Neural crest cell (in vitro differentiated cells): ENCODE results near the gene TEKT5. TPM values are rescaled to one million over a fixed set of nuclear protein-coding genes. Genes with fewer than 3 reads are reported as not detected.
"Not testable (repeated sequence)": the region's sequence is repeated elsewhere in the genome, so short reads cannot be mapped to it uniquely, and the experiment has no call there.

Experiments
- DNase-seq: peaks from one replicate; pipeline ENCODE4 v3.0.0; 2021; ENCODE audit warnings: low read depth, mixed read lengths, low spot score
- H3K27ac Mint-ChIP-seq: one replicate; pipeline ENCODE4 v1.8.0; 2021; ENCODE audit warnings: mild to moderate bottlenecking, mixed read lengths; ENCODE audit not compliant: unreplicated experiment
- H3K27me3 Mint-ChIP-seq: 2 replicates; pipeline ENCODE4 v1.8.0; 2021; ENCODE audit warnings: low read depth, mild to moderate bottlenecking, mixed read lengths
- H3K36me3 Mint-ChIP-seq: 2 replicates; pipeline ENCODE4 v1.8.0; 2021; ENCODE audit warnings: low read depth, mild to moderate bottlenecking, mixed read lengths
- H3K4me1 Mint-ChIP-seq: 2 replicates; pipeline ENCODE4 v1.8.0; 2021; ENCODE audit warnings: mixed read lengths
- H3K4me3 Mint-ChIP-seq: one replicate; pipeline ENCODE4 v1.8.0; 2021; ENCODE audit warnings: mild to moderate bottlenecking, mixed read lengths
- H3K9me3 Mint-ChIP-seq: 2 replicates; pipeline ENCODE4 v1.8.0; 2021; ENCODE audit warnings: mixed read lengths
- total RNA-seq: library from RNA; stranded (reverse); gene quantifications from 2 replicates; pipeline ENCODE4 v1.2.1, GENCODE V29; 2021
- TF ChIP-seq, protein P1 (sequence below): fragments of 200-600 bp; sonication (generic); conservative IDR thresholded peaks from 2 replicates; pipeline ENCODE4 v1.5.0; 2021; ENCODE audit warnings: antibody characterized with exemption, mild to moderate bottlenecking

Gene TEKT5
- total RNA-seq, 1 donor from 2014 or later: 0.68 TPM

GRCh38 chr16:10640934-10641333 is 53.8 kb downstream of the TEKT5 start:
- no peaks in the 10 kb centered on the region for H3K36me3 Mint-ChIP-seq
- H3K27me3 Mint-ChIP-seq: peaks cover 5% of the 10 kb centered on the region
- DNase-seq: no peak
- TF ChIP-seq, protein P1, sequence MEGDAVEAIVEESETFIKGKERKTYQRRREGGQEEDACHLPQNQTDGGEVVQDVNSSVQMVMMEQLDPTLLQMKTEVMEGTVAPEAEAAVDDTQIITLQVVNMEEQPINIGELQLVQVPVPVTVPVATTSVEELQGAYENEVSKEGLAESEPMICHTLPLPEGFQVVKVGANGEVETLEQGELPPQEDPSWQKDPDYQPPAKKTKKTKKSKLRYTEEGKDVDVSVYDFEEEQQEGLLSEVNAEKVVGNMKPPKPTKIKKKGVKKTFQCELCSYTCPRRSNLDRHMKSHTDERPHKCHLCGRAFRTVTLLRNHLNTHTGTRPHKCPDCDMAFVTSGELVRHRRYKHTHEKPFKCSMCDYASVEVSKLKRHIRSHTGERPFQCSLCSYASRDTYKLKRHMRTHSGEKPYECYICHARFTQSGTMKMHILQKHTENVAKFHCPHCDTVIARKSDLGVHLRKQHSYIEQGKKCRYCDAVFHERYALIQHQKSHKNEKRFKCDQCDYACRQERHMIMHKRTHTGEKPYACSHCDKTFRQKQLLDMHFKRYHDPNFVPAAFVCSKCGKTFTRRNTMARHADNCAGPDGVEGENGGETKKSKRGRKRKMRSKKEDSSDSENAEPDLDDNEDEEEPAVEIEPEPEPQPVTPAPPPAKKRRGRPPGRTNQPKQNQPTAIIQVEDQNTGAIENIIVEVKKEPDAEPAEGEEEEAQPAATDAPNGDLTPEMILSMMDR: no peak
- no peak overlapping the region for H3K4me3 Mint-ChIP-seq
- H3K27ac Mint-ChIP-seq: no peak overlapping the region
- no peaks in the 10 kb centered on the region for H3K9me3 Mint-ChIP-seq
- H3K4me1 Mint-ChIP-seq: peaks cover 12% of the 10 kb centered on the region

- H3K9me3 Mint-ChIP-seq: no peaks in the 10 kb centered on the region
- H3K27me3 Mint-ChIP-seq: peaks cover 5% of the 10 kb centered on the region
- H3K4me1 Mint-ChIP-seq: peaks cover 12% of the 10 kb centered on the region
- H3K27ac Mint-ChIP-seq: no peak overlapping the region
- H3K36me3 Mint-ChIP-seq: no peaks in the 10 kb centered on the region
- TF ChIP-seq, protein P1: no peak
- no peak for DNase-seq
- H3K4me3 Mint-ChIP-seq: no peak overlapping the region
Observed at GRCh38 chr16:10638101-10638500, 56.6 kb downstream of the TEKT5 start.

DNA sequence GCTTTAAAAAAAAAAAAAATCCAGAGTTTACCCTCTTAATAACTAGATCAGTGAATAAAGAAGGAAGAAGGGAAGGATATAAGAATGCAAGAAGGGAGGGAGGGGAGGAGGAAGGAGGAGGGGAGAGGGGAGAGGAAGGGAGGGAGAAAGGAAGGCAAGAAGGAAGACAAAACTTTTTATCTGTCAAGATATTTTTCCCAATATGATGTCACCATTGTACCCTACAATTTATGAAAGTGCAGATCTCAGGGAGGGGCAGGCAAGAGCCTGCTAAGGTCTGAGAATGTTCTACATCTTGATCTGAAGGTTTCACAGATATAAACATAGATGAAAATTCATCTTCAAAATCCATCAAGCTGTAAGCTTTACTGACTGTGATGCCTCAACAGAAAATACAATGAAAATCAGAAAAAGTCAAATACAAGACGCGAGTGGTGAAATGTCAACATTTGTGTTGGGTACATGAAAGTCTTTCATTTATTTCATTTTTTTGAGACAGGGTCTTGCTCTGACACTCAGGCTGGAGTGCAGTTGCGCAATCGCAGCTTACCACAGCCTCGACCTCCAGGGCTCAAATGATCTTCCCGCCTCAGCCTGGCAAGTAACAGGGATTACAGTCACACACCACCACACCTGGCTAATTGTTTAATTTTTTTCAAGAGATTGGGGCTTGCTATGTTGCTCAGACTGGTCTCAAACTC is 57.2 kb downstream of the TEKT5 start:
- TF ChIP-seq, protein P1: no peak
- H3K36me3 Mint-ChIP-seq: no peaks in the 10 kb centered on the region
- no peak overlapping the region for H3K27ac Mint-ChIP-seq
- peaks cover 8% of the 10 kb centered on the region for H3K4me1 Mint-ChIP-seq
- no peak overlapping the region for H3K4me3 Mint-ChIP-seq
- DNase-seq: no peak
- no peaks in the 10 kb centered on the region for H3K9me3 Mint-ChIP-seq
- H3K27me3 Mint-ChIP-seq: peaks cover 5% of the 10 kb centered on the region

- no peaks in the 10 kb centered on the region for H3K9me3 Mint-ChIP-seq
- no peak for DNase-seq
- H3K27me3 Mint-ChIP-seq: peaks cover 5% of the 10 kb centered on the region
- no peak overlapping the region for H3K27ac Mint-ChIP-seq
- H3K4me3 Mint-ChIP-seq: no peak overlapping the region
- TF ChIP-seq, protein P1: no peak
- no peaks in the 10 kb centered on the region for H3K36me3 Mint-ChIP-seq
- no peaks in the 10 kb centered on the region for H3K4me1 Mint-ChIP-seq
Observed at GRCh38 chr16:10635365-10636021, 59.2 kb downstream of the TEKT5 start.

GRCh38 chr16:10633429-10633828 is 61.3 kb downstream of the TEKT5 start:
- not testable (repeated sequence) for H3K9me3 Mint-ChIP-seq, H3K27ac Mint-ChIP-seq, H3K4me1 Mint-ChIP-seq, H3K36me3 Mint-ChIP-seq, H3K4me3 Mint-ChIP-seq, H3K27me3 Mint-ChIP-seq, DNase-seq

GRCh38 chr16:10631886-10632285 is 62.8 kb downstream of the TEKT5 start:
- TF ChIP-seq, protein P1: no peak
- H3K36me3 Mint-ChIP-seq: no peaks in the 10 kb centered on the region
- no peaks in the 10 kb centered on the region for H3K9me3 Mint-ChIP-seq
- no peaks in the 10 kb centered on the region for H3K27me3 Mint-ChIP-seq
- no peak for DNase-seq
- H3K4me1 Mint-ChIP-seq: no peaks in the 10 kb centered on the region
- no peak overlapping the region for H3K27ac Mint-ChIP-seq
- H3K4me3 Mint-ChIP-seq: no peak overlapping the region
